NCI-H345 treated with DMSO at 0.1 percent for 48 hours (cell line): ENCODE results near the gene CCNY.

ENCODE experiments used
- DNase-seq: peaks from one replicate; lab custom pipeline; 2025; ENCODE audit not compliant: unreplicated experiment; lab: John Stamatoyannopoulos, UW

The CCNY gene

DNA sequence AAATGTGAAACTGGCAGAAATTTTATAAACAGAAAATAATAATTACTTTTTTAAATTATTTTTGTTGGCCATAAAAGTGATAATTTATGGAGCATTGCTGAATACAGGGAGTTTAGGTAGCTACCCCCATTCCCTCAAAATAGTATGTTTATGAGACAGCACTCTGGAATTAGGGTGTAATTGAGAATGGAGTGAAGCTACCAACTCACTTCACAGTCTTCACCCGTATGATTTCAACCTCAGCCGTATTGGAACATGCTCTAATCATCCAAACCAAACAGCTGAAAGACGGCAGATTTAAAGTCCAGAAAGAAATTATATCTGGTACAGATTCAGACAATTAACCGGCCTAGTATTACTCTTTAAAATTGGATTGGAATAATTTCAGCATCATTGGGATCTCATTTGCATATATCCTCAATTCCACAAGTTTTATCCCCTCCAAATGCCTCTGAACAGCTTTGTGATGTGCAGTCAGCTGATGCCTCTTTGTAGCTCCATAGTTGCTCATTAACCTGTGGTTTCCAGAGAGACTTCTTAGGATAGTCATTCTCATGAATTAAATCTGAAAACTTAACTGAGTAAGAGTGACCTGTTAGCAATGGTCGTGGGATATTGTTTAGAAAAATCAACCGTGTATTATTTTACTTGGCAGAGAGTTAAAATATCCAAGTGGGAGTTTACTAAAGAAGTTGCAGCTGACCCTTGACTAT, 209.7 kb downstream of the CCNY start:
- no peak for DNase-seq

DNA sequence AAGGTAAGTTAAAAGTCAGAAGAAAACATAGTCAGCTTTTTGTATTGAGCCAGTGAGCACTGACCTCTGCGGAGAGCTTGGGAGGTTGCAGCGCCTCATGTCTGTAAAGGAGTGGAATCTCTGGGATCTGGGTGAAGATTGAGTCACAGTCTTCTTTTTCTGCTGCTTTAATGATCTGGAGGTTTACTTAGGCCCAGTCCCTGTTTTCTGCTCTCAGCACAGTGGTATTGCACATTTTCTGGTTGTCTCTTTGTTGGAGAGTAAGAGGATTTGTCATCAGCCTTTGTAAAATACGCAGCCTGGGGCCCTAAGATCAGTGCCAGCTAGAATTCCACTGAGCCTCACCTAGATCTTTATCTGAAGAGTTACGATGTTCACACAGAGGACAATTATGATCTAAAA, 210.5 kb downstream of the CCNY start:
- no peak for DNase-seq

DNA sequence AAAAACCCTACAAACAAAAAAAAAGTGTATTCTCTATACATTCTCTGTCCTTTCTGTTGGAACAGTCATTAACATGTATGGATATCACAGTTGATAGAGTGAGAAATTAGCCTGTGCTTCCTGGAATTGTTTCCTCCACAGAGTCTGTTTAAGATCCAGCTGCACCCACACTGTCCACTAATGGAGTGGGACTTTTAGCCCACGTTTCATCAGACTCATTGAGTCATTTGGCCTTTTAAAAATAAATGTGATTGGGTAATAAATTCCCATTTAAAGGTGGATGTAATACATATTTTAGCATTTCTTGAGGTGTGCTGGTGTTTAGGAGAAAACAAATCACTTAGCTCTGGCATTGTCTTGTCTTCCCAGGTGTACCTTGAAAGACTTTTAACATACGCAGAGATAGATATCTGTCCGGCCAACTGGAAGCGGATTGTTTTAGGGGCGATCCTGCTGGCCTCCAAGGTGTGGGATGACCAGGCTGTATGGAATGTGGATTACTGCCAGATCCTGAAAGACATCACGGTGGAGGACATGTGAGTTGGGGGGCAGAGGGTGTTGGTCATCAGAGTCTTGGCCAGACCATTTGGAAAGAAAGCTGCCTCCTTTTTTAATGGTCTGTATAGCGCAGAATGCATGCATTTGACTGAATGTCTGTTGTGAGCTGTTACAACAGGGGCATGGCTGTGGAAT, 216.5 kb downstream of the CCNY start:
- DNase-seq = no peak

DNA sequence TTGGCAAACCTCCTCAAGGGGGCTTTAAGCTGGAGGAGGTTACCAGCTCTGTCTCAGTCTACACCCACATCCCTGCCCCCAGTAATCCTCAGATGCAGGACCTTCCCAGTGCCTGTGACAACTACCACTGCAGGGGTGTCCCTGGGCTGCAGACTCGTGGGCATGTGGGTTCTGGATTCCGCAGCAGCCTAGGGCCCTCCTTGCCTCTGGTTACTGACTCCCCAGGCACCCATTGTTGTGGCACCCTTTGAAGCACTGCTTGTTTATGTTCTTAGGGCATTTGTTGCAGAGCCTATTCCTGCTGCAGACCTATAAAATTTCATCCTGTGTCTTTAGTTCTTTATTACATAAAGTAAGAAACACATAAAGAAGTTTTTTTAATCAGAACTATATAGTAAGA, 217.7 kb downstream of the CCNY start:
- DNase-seq = no peak

DNA sequence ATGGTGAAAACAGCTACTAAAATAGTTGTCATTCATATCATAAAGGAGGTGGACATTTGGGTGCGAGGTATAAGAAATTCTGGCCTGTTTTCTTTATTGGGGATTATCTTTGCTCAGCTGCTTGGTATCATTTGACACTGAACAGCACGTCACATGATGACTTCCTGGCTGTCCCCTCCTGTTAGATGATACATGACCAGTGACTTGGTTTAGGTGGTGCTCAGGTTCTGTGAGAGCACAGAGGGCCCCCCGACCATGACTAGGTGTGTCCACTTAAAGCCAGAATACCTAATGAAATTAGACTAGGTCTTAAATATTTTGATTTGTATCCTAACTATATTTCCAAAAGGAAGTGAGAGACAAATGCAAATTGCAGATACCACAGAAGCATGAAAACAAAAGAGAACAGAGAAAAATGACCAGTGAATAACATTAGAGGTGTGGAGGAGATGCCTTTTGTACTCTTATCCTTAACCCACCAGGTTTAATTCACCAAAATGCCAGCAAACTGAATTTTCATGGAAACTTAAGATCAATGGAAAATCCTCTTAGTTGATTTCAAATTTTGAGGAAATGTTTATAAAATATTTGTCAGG, 218.2 kb downstream of the CCNY start:
- no peak for DNase-seq

DNA sequence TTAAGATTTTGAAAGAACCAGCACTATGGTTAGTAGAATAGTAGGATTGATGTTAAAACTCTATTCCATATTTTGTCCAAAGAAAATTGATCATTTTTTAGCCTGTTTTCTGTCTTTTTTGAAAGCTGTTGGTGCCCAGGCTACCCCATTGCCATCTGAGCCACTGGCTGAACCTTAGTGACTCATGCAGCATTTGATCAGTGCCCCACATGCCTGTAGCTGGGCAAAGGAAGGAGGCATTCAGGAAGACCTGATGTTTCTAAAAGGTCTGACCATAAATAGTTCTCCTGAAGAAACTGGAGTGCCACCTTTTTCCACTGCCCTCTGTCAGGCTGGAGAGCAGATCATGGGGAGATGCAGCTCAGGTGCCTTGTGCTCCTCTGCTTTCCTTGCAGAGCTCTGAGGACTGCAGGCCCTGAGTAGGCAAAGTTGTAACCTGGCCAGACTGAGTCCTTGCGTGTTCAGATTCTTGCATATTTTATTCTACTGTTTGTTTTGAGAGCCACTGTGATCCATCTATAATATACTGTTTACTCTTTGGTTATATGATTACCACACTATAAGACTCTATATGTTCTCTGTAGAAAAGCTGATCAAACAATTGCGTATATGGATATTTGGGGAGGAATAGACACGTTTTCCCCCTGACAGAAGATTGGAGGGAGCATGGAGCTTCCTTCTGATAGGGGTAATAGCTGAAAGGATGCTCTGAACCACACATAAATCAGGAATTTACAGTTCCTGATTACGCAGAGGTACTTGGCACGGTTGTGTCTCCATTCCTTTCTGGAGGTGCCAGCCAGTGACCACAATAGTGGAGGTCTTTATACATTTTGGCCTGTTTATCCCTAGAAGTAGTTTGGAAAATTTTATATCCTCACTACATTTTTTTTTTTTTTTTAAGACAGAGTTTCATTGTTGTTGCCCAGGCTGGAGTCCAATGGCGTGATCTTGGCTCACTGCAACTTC, 219.9 kb downstream of the CCNY start:
- no peak for DNase-seq

DNA sequence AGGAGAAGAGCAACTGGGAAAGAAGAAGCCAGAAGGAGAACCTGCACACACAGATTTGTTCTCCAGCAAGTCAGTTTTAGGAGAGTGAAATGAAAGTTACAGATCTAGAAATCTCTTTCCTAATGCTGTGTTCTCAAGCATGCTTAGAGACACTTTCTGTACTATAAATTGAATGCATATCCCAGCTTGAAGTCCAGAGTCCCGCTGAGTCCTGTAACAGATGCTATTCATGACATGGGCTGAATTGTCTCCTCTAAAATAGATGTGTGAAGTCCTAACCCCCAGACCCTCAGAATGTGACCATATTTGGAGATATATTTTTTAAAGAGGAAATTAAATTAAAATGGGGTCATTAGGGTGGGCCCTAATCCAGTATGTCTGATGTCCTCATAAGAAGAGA, 222.0 kb downstream of the CCNY start:
- DNase-seq = no peak

DNA sequence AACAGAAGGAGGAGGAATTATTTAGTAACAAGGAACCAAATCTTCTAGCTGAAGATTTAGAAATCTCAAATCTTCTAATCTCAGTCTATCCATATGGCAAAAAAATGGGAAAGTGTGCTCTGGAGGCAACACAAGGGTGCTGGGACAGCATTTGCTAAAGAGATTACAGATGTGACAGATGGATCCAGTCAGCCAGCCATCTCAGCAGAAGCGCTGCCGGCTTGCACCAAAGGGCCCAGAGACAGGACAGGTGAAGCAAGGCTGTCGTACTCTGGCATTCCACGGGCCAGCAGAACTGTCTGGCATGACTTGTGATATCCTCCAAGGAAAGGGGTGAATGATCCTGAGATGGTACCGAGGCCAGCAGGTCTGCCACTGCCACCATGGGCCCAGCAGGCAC, 223.1 kb downstream of the CCNY start:
- no peak for DNase-seq

DNA sequence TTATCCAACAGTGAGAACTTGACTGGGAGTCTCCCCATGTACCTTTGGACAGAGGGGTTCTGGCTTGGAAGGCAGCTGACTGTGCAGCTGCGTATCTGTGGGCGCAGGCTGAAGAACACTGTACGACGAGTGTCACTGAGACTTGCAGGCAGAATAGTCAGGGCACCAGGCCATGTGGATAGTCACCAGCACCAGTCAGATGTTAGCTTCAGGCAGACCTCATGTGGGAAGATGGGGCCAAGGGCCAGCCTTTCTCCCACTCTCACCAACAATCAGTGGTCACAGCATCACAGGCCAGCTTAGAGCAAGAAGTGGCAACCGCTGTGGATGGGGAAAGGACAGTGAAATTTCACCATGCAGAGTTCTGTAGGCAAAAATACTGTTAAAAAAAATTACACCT, 225.4 kb downstream of the CCNY start:
- DNase-seq = no peak

DNA sequence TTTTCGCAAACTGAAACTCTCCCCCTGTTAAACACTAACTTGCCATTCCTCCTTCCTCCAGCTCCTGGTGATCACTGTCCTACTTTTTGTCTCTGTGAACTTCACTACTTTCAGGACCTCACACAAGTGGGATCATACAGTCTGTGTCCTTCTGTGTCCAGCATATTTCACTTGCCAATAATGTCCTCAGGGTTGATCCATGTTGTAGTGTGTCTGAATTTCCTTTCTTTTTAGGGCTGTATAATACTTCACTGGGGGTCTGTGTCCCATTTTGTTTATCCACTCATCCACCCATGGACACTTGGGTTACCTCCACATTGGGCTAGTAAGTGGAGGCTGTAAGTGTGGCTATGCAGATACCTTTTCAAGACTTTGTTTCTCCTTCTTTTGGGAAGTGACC, 226.1 kb downstream of the CCNY start:
- DNase-seq = no peak

DNA sequence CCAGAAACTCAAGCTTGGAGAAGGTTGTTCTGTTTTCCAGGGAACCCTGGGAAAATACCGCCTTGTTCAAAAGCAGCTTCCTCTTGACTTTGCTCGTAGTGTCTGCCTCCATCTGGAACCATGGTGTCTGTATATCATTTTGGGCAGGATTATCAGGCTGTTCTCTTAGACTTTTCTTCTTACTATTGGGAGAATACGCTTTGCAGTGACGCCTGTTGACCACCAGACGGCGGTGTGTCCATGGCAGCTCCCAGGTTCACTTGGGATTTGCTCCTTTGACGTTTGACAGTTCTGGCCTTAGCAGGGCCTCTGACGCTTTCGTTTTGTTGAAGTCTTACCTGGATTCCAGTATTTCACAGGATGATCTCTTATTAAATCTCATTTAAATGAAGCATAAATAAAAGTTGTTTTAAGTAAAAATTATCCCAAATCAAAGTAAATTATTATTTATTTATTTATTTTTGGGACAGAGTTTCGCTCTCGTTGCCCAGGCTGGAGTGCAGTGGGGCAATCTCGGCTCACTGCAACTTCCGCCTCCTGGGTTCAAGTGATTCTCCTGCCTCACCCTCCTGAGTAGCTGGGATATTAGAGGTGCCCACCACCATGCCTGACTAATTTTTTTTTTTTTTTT, 227.1 kb downstream of the CCNY start:
- DNase-seq = peak; percentile 8

DNA sequence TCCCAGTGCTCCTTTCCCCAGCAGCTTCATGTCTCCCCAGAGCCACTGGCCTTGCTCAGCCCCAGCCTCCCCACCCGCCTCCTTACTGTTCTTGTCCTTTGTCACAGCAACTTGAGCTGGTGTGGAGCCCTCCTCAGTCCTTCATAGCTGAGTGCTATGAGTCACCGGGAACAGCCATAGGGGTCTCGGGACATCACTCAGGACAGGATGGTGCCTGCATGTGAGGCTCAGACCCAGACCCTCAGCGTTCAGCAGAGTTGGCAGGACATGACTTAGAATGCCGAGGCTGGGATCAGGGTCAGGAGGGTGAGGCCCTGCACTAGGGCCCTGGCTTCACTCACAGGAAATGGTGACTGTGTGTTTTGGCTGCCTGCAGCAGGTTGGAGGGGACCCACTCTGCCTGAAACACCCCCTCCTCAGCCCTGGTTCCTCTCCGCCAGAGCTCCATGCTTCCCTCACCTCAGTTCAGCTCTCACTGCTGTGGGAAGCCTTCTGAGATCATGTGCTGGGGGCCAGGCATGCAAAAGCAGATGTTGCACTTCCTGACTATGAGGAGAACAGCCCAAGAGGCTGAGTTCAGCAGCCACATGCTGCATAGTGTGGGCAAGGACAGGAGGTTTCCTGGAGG, 228.1 kb downstream of the CCNY start:
- DNase-seq = no peak

DNA sequence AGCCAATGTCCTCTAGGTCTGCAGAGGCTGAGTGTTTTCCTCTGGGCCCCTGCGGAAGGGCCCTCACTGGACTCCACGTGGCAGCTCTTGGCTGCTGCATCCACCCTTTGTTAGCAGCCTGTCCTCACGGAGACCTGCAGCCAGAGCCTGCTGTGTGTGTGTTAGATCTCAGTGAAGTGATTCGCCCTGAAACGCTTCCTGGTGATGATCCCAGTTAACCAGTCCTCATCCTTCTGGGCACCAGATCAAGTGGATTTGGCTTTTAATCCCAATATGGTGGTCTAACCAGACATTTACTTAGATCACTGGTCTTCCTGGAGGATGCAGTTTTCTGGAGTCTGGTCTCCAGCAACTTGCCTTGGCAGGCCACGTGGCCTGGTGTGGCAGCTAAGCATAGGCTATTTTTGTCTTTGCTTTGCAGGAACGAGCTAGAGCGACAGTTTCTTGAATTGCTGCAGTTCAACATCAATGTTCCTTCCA, 229.3 kb downstream of the CCNY start:
- no peak for DNase-seq

DNA sequence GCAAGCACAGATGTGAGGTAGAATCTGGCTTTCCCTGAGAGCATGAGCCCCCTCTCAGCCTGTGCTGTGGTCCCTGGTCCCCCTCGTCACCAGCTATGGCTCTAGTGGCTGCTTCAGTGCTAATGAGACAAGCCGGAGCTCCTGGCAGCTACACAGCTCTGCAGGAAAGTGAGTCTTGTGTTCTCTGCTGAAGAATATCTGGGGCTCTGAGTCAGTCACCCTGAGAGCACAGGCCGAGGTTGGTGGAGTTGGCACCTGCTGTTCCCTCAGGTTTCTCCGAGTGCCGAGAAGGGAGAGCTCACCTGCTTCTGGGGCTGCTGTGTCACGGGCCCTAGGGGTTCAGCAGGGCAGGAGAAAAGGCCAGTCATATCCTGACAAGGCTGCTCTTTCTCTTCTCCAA, 231.6 kb downstream of the CCNY start:
- no peak for DNase-seq

DNA sequence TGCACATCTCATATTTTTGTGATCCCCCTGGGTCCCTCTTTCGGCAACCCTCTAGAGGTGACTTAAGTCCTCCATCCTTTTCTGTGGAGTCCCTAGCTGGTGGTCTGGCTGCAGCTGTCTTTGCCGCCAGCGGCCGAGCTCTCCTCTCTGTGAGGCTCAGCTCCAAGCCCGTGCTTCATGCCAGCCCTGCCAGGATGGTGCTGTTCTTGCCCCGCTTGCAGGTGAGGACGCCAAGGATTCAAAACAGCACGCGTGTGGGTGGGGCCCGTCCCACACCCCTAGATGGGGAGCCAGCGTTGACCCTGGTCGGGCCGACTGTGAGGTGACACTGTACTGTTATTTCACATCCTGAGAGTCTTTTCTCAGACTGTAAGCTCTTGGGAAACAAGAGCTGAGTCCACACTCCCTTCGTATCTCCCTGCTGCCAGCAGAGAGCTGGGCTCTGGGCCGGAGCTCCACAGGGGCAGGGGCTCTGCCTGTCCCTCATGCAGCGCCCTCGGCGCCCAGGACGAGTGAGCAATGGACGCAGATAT, 232.2 kb downstream of the CCNY start:
- DNase-seq = no peak

DNA sequence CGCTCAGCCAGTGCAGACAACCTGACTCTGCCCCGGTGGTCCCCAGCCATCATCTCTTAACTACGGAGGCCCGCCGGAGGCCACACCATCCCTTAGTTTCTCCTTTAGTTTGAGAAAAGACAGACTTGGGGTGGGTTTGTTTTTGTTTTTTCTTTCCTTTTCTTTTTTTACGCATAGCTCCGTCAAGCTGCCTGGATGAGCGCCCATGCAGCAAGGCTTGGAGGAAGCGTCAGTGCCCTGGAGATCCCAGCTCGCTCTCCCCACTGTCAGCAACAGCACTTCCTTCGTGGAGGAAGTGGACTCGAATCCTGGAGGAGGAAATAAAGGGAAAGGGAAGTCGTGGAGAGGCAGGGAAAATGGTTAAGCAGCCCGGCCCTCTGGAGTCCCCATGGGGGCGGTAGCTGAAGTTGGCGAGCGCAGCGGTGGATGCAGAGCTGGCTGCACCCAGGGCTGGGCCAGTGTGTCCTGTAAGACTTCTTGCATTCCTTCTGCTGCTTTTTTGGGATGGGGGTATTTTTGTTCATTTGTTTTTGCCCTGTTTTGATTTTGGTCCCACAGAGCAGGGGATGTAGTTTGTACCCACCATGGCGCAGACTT, 232.9 kb downstream of the CCNY start:
- DNase-seq = no peak

DNA sequence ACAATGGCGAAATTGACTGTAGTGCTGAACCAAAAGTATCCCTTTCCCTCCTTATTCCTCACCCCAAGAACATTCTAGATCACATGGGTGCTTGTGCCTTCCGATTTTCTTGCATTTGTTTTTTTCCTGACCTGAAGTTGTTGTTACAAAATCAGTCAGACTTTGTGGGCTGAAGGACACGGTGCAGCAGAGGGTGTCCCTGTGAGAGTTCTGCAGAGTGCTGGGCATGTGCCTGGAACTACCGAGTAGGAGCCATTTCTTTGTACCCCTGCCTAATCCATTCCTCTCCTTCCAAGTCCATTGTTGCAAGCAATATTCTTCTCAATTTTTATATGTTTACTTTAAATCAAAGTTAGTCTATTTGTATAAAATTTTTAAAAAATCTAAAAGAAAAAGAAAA, 233.5 kb downstream of the CCNY start:
- no peak for DNase-seq

DNA sequence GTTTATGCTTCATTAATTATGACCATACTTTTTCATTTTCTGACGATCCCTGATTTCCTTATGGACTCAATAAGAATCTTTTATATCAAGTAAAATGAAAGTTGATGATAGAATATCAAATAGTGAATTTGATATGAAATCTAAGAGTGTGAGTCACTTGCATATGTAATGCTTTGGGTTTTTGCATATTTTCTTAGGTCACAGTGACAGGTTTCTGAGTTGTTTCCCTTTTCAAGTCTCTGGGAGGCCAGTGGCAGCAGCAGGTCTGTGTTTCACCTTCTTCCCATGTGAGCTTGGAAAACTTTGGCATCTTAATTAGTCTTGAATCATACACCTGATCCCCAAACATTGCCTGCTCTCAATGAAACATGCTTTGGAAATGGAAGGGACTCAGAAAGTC, 234.1 kb downstream of the CCNY start:
- DNase-seq = no peak

DNA sequence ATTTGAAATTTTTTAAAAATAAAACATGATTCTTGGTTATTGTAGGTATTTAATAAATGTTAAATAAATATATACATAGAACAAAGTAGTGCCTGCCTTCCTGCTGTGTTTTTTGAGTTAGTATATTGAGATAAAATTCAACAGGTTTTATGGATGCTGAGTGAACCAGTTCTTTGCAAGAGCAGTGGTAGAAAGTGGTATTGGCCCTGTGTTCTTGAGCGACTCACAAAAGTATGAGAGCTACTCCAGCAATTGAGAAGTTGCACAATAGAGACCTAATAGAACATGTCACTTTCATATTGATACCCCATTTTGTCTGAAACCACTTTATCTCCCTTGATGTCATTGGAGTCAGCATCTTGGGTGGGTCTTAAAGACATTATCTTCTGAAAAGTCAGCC, 236.3 kb downstream of the CCNY start:
- DNase-seq = no peak

DNA sequence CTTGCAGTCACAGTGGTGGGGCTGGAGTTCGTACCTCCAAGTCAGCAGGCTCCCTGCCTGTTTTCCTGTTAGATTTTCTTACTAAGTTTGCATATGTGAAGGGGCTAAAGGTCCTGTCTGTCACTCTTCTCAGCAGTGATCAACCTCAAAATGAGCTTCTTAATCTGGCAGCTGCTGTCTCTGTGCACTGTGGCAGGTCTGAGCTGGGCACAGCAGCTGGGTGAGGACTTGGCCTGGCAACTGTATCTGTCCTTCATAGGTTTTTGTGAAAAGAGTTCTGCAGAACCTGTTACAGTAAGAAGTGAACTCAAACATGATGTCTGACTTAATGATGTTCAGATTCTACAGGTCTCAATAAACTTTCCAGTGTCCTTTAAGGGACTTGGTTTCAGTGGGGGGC, 237.5 kb downstream of the CCNY start:
- DNase-seq = no peak
